ENCODE data around the gene JADE3. TPM values are rescaled to one million over a fixed set of nuclear protein-coding genes. Genes with fewer than 3 reads are reported as not detected.

JADE3 gene
- total RNA-seq, 1 experiment from 2014 or later: 8.5 TPM

- H3K9me3 ChIP-seq: no peaks in the 10 kb centered on the region
- DNase-seq: no peak
- H3K36me3 ChIP-seq: no peaks in the 10 kb centered on the region
- no peaks in the 10 kb centered on the region for H3K27me3 ChIP-seq
- no peak overlapping the region for H3K4me3 ChIP-seq
Observed at GRCh38 chrX:47068214-47068613, 156.0 kb downstream of the JADE3 start.

GRCh38 chrX:47068720-47069119 lies 156.5 kb downstream of the JADE3 start:
- Histone ChIP-seq H3K27me3 (no peaks in the 10 kb centered on the region), H3K9me3 (no peaks in the 10 kb centered on the region), H3K4me3 (no peak overlapping the region), H3K36me3 (no peaks in the 10 kb centered on the region)
- DNase-seq: no peak

- Histone ChIP-seq H3K36me3 (no peaks in the 10 kb centered on the region), H3K9me3 (no peaks in the 10 kb centered on the region), H3K27me3 (no peaks in the 10 kb centered on the region), H3K4me3 (no peak within 1 kb of the TSS)
- DNase-seq: peak; percentile 4
Observed at GRCh38 chrX:47078129-47079043, 166.2 kb downstream of the JADE3 start, which contains the start of gene RGN. TSS of gene RGN (plus strand) at chrX:47078443. CDS start at chrX:47081145, 2,702 bp downstream.

GRCh38 chrX:47080215-47080914 lies 168.1 kb downstream of the JADE3 start:
- H3K9me3 ChIP-seq: no peaks in the 10 kb centered on the region
- H3K4me3 ChIP-seq: no peak overlapping the region
- DNase-seq: no peak
- no peaks in the 10 kb centered on the region for H3K27me3 ChIP-seq
- H3K36me3 ChIP-seq: no peaks in the 10 kb centered on the region

GRCh38 chrX:47080915-47081236 lies 168.7 kb downstream of the JADE3 start:
- Histone ChIP-seq H3K9me3 (no peaks in the 10 kb centered on the region), H3K36me3 (no peaks in the 10 kb centered on the region), H3K27me3 (no peaks in the 10 kb centered on the region), H3K4me3 (no peak overlapping the region)
- DNase-seq: no peak

GRCh38 chrX:47091149-47091775 lies 179.0 kb downstream of the JADE3 start:
- DNase-seq: no peak
- Histone ChIP-seq H3K9me3 (no peaks in the 10 kb centered on the region), H3K4me3 (no peak overlapping the region), H3K27me3 (no peaks in the 10 kb centered on the region), H3K36me3 (no peaks in the 10 kb centered on the region)

GRCh38 chrX:47093248-47093647 lies 181.0 kb downstream of the JADE3 start:
- no peak overlapping the region for H3K4me3 ChIP-seq
- no peaks in the 10 kb centered on the region for H3K36me3 ChIP-seq
- no peaks in the 10 kb centered on the region for H3K27me3 ChIP-seq
- H3K9me3 ChIP-seq: no peaks in the 10 kb centered on the region
- DNase-seq: no peak

- no peaks in the 10 kb centered on the region for H3K36me3 ChIP-seq
- H3K27me3 ChIP-seq: no peaks in the 10 kb centered on the region
- no peak for DNase-seq
- no peak overlapping the region for H3K4me3 ChIP-seq
- no peaks in the 10 kb centered on the region for H3K9me3 ChIP-seq
Observed at GRCh38 chrX:47093860-47094259, 181.6 kb downstream of the JADE3 start.

- Histone ChIP-seq H3K27me3 (no peaks in the 10 kb centered on the region), H3K4me3 (no peak overlapping the region), H3K36me3 (no peaks in the 10 kb centered on the region), H3K9me3 (no peaks in the 10 kb centered on the region)
- DNase-seq: no peak
Observed at GRCh38 chrX:47097018-47097417, 184.8 kb downstream of the JADE3 start.

GRCh38 chrX:47098338-47099094 lies 186.3 kb downstream of the JADE3 start:
- no peak overlapping the region for H3K4me3 ChIP-seq
- no peaks in the 10 kb centered on the region for H3K9me3 ChIP-seq
- H3K36me3 ChIP-seq: no peaks in the 10 kb centered on the region
- no peaks in the 10 kb centered on the region for H3K27me3 ChIP-seq
- no peak for DNase-seq

GRCh38 chrX:47101206-47101605 lies 189.0 kb downstream of the JADE3 start:
- no peaks in the 10 kb centered on the region for H3K36me3 ChIP-seq
- H3K27me3 ChIP-seq: no peaks in the 10 kb centered on the region
- H3K9me3 ChIP-seq: no peaks in the 10 kb centered on the region
- no peak overlapping the region for H3K4me3 ChIP-seq
- no peak for DNase-seq

Other genes starting within 250 kb of the JADE3 start
- 1.2 and 1.4 TPM in 2 replicates for gene SLC9A7, start 153.3 kb upstream of the JADE3 start, total RNA-seq (2014; rRNA removed; shearing (Covaris generic); ENCODE audit: low replicate concordance)
- 6.3 and 11.5 TPM in 2 replicates for gene RP2, start 75.4 kb upstream of the JADE3 start, total RNA-seq (2014; rRNA removed; shearing (Covaris generic); ENCODE audit: low replicate concordance)
- gene RGN, start 166.0 kb downstream of the JADE3 start, total RNA-seq (2014; rRNA removed; shearing (Covaris generic); ENCODE audit: low replicate concordance): 0.30 TPM in 1 of 2 replicates, not detected in the other
- gene NDUFB11, start 232.3 kb downstream of the JADE3 start, total RNA-seq (2014; rRNA removed; shearing (Covaris generic); ENCODE audit: low replicate concordance): 65.9 and 80.8 TPM in 2 replicates
- gene RBM10, start 232.8 kb downstream of the JADE3 start, total RNA-seq (2014; rRNA removed; shearing (Covaris generic); ENCODE audit: low replicate concordance): 36.9 and 46.9 TPM in 2 replicates

Measured in MG63 (cell line).